HepG2 (cell line): Measurements from ENCODE around the gene NCBP3. TPM values are rescaled to one million over a fixed set of nuclear protein-coding genes. Genes with fewer than 3 reads are reported as not detected.

Source experiments
- BORCS8-MEF2B ChIP-seq: sonication (generic); formaldehyde crosslinking; IDR thresholded peaks from 2 replicates; pipeline ENCODE4 v1.8.0; 2022; ENCODE audit warnings: mild to moderate bottlenecking, missing genetic modification reagents
- CCAR2 ChIP-seq: fragments of 200-400 bp; formaldehyde crosslinking; optimal IDR thresholded peaks from 2 replicates; pipeline ENCODE3; 2018; ENCODE audit warnings: low read depth, mild to moderate bottlenecking, low read length, moderate library complexity
- CHD2 ChIP-seq: IDR thresholded peaks from 2 replicates; pipeline ENCODE4 v1.6.1; 2011; ENCODE audit warnings: low read depth, low read length, improper control_type of control experiment
- KIAA2018 ChIP-seq: sonication (generic); formaldehyde crosslinking; IDR thresholded peaks from 2 replicates; pipeline ENCODE4 v1.5.0; 2020; ENCODE audit warnings: mild to moderate bottlenecking, missing genetic modification reagents, borderline replicate concordance
- PCBP2 ChIP-seq: fragments of 200-400 bp; formaldehyde crosslinking; optimal IDR thresholded peaks from 2 replicates; pipeline ENCODE3; 2018; ENCODE audit warnings: low read length, low read depth; ENCODE audit not compliant: poor library complexity, severe bottlenecking
- PHF8 ChIP-seq: sonication (generic); formaldehyde crosslinking; IDR thresholded peaks from 2 replicates; pipeline ENCODE4 v1.5.0; 2020; ENCODE audit warnings: missing genetic modification reagents
- SRF ChIP-seq: IDR thresholded peaks from 2 replicates; pipeline ENCODE4 v1.6.1; 2011; ENCODE audit warnings: mild to moderate bottlenecking, low read depth, low read length, moderate library complexity
- SSRP1 ChIP-seq: IDR thresholded peaks from 2 replicates; pipeline ENCODE4 v1.6.1; 2016; ENCODE audit warnings: control low read depth
- ZC3H13 ChIP-seq: sonication (generic); formaldehyde crosslinking; IDR thresholded peaks from 2 replicates; pipeline ENCODE4 v1.8.1; 2023; ENCODE audit warnings: mild to moderate bottlenecking, missing genetic modification reagents, moderate library complexity
- ZFP37 ChIP-seq: sonication (generic); formaldehyde crosslinking; IDR thresholded peaks from 2 replicates; pipeline ENCODE4 v1.4.0; 2020; ENCODE audit warnings: missing genetic modification reagents, borderline replicate concordance
- ZNF34 ChIP-seq: sonication (generic); formaldehyde crosslinking; IDR thresholded peaks from 2 replicates; pipeline ENCODE4 v1.4.0; 2020; ENCODE audit warnings: mild to moderate bottlenecking, missing genetic modification reagents, borderline replicate concordance
- ZNF382 ChIP-seq: sonication (generic); formaldehyde crosslinking; IDR thresholded peaks from 2 replicates; pipeline ENCODE4 v1.5.0; 2020; ENCODE audit warnings: missing genetic modification reagents, mild to moderate bottlenecking, borderline replicate concordance
- ZNF549 ChIP-seq: sonication (generic); formaldehyde crosslinking; IDR thresholded peaks from 2 replicates; pipeline ENCODE4 v1.5.0; 2020; ENCODE audit warnings: missing genetic modification reagents
- ZNF569 ChIP-seq: sonication (generic); formaldehyde crosslinking; IDR thresholded peaks from 2 replicates; pipeline ENCODE4 v1.5.0; 2020; ENCODE audit warnings: mild to moderate bottlenecking, missing genetic modification reagents, moderate library complexity, borderline replicate concordance
- ZNF883 ChIP-seq: sonication (generic); formaldehyde crosslinking; IDR thresholded peaks from 2 replicates; pipeline ENCODE4 v1.5.1; 2020; ENCODE audit warnings: mild to moderate bottlenecking, missing genetic modification reagents; ENCODE audit errors: not compliant biosample characterization
- polyA plus RNA-seq, 8 experiments: library from polyadenylated mRNA; depleted of rRNA in 3 of 8; stranded (reverse) in 7 of 8; unstranded in 1 of 8; fragments of >200 nt; fragmentation: Illumina TruSeq in 4 of 8; extraction: Trizol in 4 of 8; gene quantifications; 2 replicates each; pipeline versions ENCODE4 v1.2.1 to v1.2.3, GENCODE V29; 2011 to 2016; ENCODE audit warnings: low read depth in 4 of 8, missing spikeins in 1 of 8, mixed read lengths in 1 of 8; ENCODE audit not compliant: insufficient read depth in 1 of 8
- total RNA-seq, 5 experiments: library from RNA; depleted of rRNA; stranded (reverse); fragments of >200 nt; fragmentation: Illumina TruSeq; extraction: Trizol; gene quantifications; 2 replicates each; pipeline ENCODE4 v1.2.3, GENCODE V29; 2016; ENCODE audit warnings: low read depth in 1 of 5
- TF ChIP-seq, protein P1 (sequence below): sonication (generic); formaldehyde crosslinking; IDR thresholded peaks from 2 replicates; pipeline ENCODE4 v1.9.0; 2021; ENCODE audit warnings: missing genetic modification reagents, borderline replicate concordance

The NCBP3 gene
- total and polyA plus RNA-seq, 2 of the 13 experiments (the other 11 are each of a cell fraction or from before 2014, with no cell fraction given): 19.5 to 24.8 TPM

GRCh38 chr17:3802461-3803307 is 43.4 kb downstream of the NCBP3 start (continued):
- TF ChIP-seq PCBP2: no peak
- TF ChIP-seq ZNF382: no peak
- peak; percentile 79 for TF ChIP-seq ZC3H13 (CRISPR knock-in tag)
- no peak for TF ChIP-seq ZNF569 (CRISPR knock-in tag)
- TF ChIP-seq SRF: no peak
- TF ChIP-seq, protein P1, sequence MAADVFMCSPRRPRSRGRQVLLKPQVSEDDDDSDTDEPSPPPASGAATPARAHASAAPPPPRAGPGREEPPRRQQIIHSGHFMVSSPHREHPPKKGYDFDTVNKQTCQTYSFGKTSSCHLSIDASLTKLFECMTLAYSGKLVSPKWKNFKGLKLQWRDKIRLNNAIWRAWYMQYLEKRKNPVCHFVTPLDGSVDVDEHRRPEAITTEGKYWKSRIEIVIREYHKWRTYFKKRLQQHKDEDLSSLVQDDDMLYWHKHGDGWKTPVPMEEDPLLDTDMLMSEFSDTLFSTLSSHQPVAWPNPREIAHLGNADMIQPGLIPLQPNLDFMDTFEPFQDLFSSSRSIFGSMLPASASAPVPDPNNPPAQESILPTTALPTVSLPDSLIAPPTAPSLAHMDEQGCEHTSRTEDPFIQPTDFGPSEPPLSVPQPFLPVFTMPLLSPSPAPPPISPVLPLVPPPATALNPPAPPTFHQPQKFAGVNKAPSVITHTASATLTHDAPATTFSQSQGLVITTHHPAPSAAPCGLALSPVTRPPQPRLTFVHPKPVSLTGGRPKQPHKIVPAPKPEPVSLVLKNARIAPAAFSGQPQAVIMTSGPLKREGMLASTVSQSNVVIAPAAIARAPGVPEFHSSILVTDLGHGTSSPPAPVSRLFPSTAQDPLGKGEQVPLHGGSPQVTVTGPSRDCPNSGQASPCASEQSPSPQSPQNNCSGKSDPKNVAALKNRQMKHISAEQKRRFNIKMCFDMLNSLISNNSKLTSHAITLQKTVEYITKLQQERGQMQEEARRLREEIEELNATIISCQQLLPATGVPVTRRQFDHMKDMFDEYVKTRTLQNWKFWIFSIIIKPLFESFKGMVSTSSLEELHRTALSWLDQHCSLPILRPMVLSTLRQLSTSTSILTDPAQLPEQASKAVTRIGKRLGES (CRISPR knock-in tag): peak; percentile 98
- peak; percentile 96 for TF ChIP-seq BORCS8-MEF2B (CRISPR knock-in tag)
- TF ChIP-seq SSRP1 (CRISPR knock-in tag): peak; percentile 81
- no peak for TF ChIP-seq ZNF549 (CRISPR knock-in tag)
- no peak for TF ChIP-seq KIAA2018
- peak; percentile 7; the same call in 1 of the 2 replicates for TF ChIP-seq CHD2
- no peak for TF ChIP-seq ZNF883 (CRISPR knock-in tag)
- TF ChIP-seq ZNF34 (CRISPR knock-in tag): no peak
- peak; percentile 62; the same call in 1 of the 2 replicates for TF ChIP-seq PHF8 (CRISPR knock-in tag)
- TF ChIP-seq CCAR2: peak; percentile 25
- TF ChIP-seq ZFP37 (CRISPR knock-in tag): no peak; the same call in 1 of the 2 replicates
